HG03045 (cell line): ENCODE data around the gene ABL1.
"Not testable (repeated sequence)": the region's sequence is repeated elsewhere in the genome, so short reads cannot be mapped to it uniquely, and the experiment has no call there.

Experiments used
- ATAC-seq: cut with Tn5 transposase; IDR thresholded peaks from one replicate; pipeline ENCODE4 v1.9.1; 2021; ENCODE audit warnings: mild to moderate bottlenecking, moderate library complexity; ENCODE audit not compliant: unreplicated experiment

Gene ABL1

GRCh38 chr9:130900701-130901497 lies 65.8 kb downstream of the ABL1 start:
- ATAC-seq, result no peak

GRCh38 chr9:130901498-130902203 lies 66.6 kb downstream of the ABL1 start:
- ATAC-seq, result no peak

DNA sequence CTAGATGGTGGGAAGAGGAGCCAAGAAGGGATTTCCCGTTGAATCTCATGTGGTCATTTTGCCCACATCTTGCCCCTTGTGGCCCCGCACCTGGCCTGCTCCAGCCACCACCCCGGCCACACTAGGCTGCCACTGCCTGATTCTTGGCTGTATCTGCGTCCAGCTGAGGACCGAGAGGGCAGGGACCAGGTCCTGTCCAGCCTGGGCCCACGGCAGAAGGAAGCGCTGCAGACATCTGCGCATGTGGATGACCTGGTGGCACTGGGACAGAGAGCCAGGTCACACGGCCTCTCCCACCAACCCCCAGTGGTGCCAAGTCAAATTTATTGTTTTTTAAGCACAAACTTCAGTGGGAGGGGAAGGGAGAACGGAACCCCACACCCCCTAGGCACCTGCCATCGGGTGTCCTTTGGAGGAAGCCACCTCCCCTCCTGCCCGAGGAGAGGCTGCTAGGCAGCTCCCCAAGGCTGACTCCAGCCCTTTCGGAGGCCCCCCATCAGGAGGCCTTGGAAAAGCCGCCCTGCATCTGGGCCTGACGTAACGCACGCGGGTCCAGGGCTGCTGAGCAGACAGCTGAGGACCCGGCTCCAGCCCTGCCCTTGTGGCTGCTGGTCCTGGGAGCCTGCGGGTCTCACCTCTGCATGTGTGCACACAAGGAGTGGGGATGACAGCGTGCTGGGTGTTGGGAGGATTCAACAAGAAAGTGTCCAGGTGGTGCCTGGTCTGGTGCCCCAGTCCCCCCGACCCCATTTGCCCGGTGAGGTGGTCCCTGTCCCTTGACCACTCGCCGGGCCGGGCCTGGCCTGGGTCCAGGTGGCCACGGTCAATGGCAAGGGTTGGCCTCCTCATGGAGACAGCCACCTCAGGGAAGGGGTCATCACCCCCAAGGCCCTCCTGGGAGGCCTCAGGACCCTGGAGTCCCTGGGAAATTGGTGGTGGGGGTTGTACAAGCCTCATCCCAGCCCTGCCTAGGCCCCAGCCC lies 67.4 kb downstream of the ABL1 start:
- no peak for ATAC-seq

DNA sequence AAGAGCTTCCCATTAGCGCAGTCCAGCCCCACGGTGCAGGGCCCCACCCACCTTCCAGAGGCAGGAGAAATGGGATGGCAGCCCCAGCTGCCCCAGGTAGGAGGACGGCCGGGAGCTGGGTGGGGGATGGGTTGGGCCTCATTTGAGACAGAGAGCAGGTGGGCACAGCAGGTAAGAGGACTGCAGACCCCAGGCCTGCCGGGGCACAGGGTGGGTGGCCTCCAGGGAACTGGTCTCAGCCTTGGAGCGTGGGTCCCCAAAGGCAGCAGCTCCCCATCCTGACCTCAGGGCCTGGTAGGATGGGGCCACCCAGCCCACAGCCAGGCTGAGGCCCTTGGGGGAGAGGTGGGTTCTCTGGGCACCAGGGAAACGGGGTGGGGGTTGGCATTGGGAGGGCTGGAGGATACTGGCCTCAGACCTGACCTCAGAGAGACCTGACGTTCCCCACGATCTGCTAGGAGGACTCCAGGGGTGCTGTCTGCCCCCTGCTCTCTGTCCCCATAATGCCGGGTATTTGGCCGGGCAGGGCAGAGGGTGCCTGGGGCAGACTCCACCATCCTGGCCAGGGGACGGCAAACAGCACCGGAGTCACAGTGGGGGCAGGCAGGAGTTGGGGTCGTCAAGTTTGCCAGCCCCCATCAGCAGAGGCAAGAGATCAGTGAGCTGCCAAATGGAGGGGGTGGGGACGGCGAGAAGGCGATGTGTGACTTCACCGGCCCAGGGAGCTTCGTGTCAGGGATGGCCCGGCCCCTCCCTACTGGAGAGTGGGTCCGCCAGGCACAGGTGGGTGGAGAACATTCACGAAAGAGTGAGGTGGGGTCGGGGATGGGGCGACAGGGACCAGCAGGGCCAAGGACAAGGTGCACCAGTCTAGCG lies 68.4 kb downstream of the ABL1 start:
- ATAC-seq, result no peak

GRCh38 chr9:130904070-130905044 lies 69.3 kb downstream of the ABL1 start:
- no peak for ATAC-seq

- ATAC-seq, result no peak
These were observed 70.3 kb downstream of the ABL1 start for GRCh38 chr9:130905125-130905901.

GRCh38 chr9:130905902-130906734 lies 71.1 kb downstream of the ABL1 start:
- ATAC-seq, result no peak

- no peak for ATAC-seq
These were observed 71.8 kb downstream of the ABL1 start for GRCh38 chr9:130906735-130907416.

DNA sequence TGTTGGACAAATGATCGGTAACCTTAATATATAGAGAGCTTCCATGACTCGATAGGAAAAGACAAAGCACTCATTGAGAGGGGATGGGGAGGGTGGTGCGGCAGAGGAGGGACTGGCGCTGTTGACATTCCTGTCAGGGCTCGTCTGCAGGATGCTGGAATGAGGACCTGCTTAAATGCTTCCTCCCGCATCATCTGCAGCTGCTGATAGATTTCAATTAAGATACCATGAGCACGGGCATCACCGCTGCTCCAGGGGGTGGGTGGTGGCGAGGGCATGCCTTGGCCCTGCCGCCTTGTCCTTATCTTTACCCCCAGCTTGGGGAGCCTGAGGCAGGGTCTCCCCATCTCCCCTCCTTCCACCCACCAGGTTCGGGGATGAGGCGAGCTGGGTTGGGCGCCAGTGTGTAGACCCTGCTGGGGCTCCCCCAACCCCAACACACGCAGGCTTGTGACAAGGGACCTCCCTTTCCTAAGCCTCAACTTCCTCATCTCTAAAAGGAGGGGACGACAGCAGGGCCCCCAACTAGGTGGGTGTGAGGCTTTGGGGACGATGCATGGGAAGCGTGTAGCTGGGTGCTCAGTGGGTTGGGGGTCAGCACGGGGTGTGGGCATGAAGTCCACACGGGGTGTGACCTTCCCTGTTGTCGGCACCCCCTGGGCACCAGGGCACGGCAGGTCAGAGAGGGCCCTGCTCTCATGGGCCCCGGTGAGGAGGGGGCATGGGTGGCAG lies 73.3 kb downstream of the ABL1 start:
- ATAC-seq, result no peak

- no peak for ATAC-seq
These were observed 73.9 kb downstream of the ABL1 start for GRCh38 chr9:130908878-130909355.

DNA sequence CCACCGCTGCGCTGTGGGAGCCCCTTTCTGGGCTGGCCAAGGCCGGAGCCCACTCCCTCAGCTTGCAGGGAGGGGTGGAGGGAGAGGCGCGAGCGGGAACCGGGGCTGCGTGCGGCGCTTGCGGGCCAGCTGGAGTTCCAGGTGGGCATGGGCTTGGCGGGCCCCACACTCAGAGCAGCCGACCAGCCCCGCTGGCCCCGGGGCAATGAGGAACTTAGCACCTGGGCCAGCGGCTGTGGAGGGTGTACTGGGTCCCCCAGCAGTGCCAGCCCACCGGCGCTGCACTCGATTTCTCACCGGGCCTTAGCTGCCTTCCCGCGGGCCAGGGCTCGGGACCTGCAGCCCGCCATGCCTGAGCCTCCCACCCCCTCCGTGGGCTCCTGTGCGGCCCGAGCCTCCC lies 75.0 kb downstream of the ABL1 start:
- ATAC-seq, result not testable (repeated sequence)

- not testable (repeated sequence) for ATAC-seq
These were observed 75.6 kb downstream of the ABL1 start for GRCh38 chr9:130910670-130911069.

DNA sequence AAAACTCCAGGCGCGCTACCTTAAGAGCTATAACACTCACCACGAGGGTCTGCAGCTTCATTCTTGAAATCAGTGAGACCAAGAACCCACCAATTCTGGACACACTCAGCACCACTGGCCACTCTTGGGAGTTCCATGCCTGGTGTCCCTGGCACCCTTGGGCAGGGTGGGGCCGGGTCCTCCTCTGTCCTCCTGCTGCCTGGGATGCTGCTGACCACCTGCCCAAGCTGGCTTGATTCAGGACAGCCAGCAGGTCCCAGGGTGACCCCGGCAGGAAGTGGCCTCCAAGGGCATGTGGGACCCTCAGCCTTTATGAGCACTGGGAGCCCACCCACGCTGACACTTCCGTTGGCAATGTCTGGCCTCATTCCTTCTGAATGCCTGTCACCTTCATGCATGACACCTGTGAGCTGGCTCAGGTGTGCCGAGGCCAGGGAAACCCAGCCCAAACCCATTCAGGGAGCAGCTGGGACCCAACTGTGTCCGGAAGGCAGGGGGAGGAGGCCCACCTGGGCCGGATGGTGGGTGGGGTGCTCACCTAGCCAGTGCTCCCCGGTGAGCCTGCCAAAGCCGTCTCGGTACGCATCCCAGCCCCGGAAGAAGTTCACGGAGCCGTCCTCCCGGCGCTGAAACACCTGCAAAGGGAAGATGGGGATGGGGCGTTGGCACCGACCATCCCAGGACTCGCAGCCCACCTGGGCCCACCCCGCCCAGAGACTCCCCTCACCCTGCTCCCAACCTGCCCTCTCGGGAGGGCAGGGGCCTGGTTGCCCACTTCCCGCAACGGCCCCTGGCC lies 76.4 kb downstream of the ABL1 start:
- no peak for ATAC-seq

- ATAC-seq, result no peak
These were observed 78.0 kb downstream of the ABL1 start for GRCh38 chr9:130912932-130913598.
